Myometrial cell (primary cell): Measurements from ENCODE around the gene TMEM222. TPM values are rescaled to one million over a fixed set of nuclear protein-coding genes. Genes with fewer than 3 reads are reported as not detected.

Source experiments
- total RNA-seq: library from RNA; depleted of rRNA; stranded (reverse); fragments of >200 nt; gene quantifications from 2 replicates; pipeline ENCODE4 v1.2.3, GENCODE V29; 2015

The TMEM222 gene, protein sequence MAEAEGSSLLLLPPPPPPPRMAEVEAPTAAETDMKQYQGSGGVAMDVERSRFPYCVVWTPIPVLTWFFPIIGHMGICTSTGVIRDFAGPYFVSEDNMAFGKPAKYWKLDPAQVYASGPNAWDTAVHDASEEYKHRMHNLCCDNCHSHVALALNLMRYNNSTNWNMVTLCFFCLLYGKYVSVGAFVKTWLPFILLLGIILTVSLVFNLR
- 27.6 and 32.3 TPM in 2 replicates for total RNA-seq

GRCh38 chr1:27321813-27322568, at the start of gene TMEM222:
Gene TMEM222, plus strand, starts transcription at chr1:27322163. Its CDS starts 35 bp downstream, at chr1:27322198.

DNA sequence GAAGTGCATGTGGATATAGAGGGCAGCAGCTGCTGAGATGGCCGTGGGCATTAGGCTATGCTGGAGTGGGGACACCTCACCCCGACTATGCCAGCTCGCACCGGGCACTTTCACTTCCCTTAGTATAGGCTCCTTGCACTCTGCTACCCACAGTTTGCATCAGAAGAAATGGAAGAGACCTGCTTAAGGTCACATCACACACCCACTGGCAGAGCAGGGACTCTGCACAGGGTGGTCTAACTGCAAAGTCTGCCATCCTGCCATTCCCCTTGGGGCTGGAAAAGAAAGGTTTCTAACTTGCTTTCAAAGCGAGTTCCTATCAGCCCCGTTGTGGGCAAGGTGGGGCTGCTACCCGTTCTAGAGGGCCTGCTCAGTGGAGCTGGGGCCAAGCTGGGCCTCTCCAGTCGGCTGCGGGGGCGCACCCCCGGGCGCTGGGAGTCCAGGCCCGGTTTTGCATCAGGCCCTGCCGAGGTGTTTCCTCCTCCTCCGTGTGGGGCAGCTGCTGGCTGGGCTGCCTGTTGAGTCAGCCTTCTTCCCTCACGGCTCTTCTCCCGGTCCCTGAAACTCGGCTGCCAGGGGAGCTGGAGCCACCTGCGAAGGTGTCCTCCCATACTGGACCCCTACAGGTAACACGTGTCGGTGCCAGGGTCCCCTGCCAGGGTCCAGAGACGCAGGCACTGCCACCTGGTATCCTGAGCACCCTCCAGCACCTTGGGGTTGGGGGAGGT, 19.7 kb downstream of the TMEM222 start, which contains the start of gene SYTL1:
TSS of gene SYTL1 (plus strand) at position 498 of the 728 bp plus-strand sequence. CDS start 3,313 bp downstream, outside the sequence.

DNA sequence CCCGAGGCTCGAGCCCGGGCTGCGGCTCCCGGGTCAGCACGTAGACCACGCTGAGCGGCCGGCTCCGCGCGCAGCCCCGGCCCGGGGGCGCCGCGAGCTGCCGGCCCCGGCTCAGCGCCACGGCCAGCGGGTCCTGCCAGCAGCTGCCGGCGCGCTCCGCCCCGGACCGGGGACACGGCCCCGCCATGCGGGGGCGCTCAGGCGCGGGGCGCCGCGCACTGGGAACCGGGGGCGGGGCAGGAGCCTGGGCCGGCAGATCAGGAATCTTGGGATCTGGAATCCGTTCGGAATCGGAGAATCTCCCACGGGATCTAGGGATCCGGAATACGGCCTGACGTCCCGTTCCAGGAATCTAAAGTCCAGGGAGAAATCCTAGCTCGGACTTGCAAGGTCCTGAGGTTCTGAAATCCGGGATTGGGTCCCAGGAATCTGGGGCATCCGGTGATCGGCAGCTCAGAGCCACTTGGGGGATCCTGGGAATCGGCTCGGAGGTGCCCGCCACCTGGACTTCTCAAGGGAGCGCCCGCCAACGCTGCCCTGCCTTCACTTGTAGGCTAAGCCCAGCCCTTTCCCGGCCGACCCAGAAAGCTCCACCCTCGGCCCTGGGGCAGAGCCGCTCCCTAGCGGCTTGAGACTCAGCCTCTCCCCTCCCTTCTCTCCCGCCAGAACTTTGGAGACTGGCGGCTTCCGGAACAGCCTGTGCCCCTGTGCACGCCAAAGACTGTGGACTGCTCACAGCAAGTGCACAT, 44.6 kb downstream of the TMEM222 start, which contains the start of gene MAP3K6:
TSS of gene MAP3K6 (minus strand) at position 551 of the 749 bp plus-strand sequence. CDS start at position 187, 364 bp downstream.

DNA sequence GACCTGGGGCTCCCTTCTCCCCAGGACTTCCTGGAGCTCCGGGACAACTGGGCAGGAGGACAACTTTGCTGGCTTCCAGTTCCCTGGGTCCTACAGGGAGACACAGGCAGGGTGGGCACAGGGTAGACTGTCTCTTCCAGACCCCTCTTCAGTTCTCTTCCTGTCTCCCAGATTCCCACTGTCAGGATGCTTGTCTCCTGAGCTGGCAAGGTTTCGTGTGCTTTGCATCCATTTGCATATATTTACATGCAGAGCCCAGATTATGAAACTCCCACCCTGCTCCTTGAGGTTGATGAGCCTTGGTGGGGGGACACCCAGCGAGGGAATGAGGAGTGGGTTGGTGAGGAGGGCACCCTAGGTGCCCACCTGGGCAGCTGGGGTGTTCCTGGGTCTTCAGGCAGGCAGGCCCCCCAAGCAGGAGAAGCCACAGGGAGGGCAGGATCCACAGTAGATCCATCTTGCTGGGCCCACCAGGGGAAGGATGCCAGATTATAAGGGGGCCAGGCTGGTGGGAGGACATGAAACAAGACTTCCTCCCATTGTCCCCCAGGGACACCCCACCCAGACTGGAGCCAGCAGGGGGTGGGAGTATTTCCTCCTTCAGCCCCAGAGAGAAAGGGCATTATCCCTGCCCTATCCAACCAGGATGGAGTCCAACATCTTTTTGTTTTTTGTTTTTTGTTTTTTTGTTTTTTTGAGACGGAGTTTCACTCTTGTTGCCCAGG, 52.6 kb downstream of the TMEM222 start, which contains the start of gene FCN3:
TSS of gene FCN3 (minus strand) at position 463 of the 725 bp plus-strand sequence. CDS start at position 457, 6 bp downstream.

GRCh38 chr1:27383039-27383605, 61.2 kb downstream of the TMEM222 start, which contains the start of gene CD164L2:
Gene CD164L2, minus strand, starts transcription at chr1:27383333. Its CDS starts 94 bp downstream, at chr1:27383239.

Other genes with a start within 250 kb of the TMEM222 start
- gene SLC9A1, start 167.0 kb upstream of the TMEM222 start, total RNA-seq: 11.5 and 16.5 TPM in 2 replicates
- gene WDTC1, start 87.5 kb upstream of the TMEM222 start, total RNA-seq: 23.0 and 24.5 TPM in 2 replicates
- 2.8 TPM in 1 of 2 replicates, not detected in the other for gene SYTL1, start 19.9 kb downstream of the TMEM222 start, total RNA-seq
- 21.4 and 34.9 TPM in 2 replicates for gene MAP3K6, start 44.8 kb downstream of the TMEM222 start, total RNA-seq
- gene FCN3, start 52.7 kb downstream of the TMEM222 start, total RNA-seq: not detected in 2 replicates
- not detected in 2 replicates for gene CD164L2, start 61.2 kb downstream of the TMEM222 start, total RNA-seq
- gene GPR3, start 70.5 kb downstream of the TMEM222 start, total RNA-seq: 0.18 and 0.86 TPM in 2 replicates
- gene WASF2, start 168.0 kb downstream of the TMEM222 start, total RNA-seq: 21.9 and 26.4 TPM in 2 replicates